GM12878 (cell line): ENCODE measurements around the gene SORCS1.

Source experiments
- BRCA1 ChIP-seq: IDR thresholded peaks from 2 replicates; pipeline ENCODE4 v1.6.1; 2011; ENCODE audit warnings: low read depth, low read length, improper control_type of control experiment
- CEBPB ChIP-seq, 2 experiments: fragments of 150-350 bp in 1 of 2; IDR thresholded peaks; 2 replicates each; pipeline ENCODE4 v1.6.1; 2012 to 2014; ENCODE audit warnings: low read depth in 2 of 2, low read length in 2 of 2, borderline replicate concordance in 1 of 2, inconsistent platforms in 1 of 2
- CREM ChIP-seq: IDR thresholded peaks from 2 replicates; pipeline ENCODE4 v1.6.1; 2014; ENCODE audit warnings: antibody characterized with exemption, low read depth
- EP300 ChIP-seq, 2 experiments: fragments of 150-350 bp in 1 of 2; IDR thresholded peaks; 2 replicates each; pipeline ENCODE4 v1.6.1; 2011 to 2012; ENCODE audit warnings: low read depth in 2 of 2, low read length in 2 of 2, borderline replicate concordance in 1 of 2, improper control_type of control experiment in 1 of 2, inconsistent platforms in 1 of 2; ENCODE audit not compliant: control insufficient read depth in 1 of 2
- HDAC2 ChIP-seq: fragments of 200-600 bp; sonication (generic); IDR thresholded peaks from 2 replicates; pipeline ENCODE4 v1.6.1; 2017
- NFYB ChIP-seq: IDR thresholded peaks from 2 replicates; pipeline ENCODE4 v1.6.1; 2011; ENCODE audit warnings: low read depth, mild to moderate bottlenecking, low read length, improper control_type of control experiment, moderate library complexity; ENCODE audit not compliant: insufficient read depth
- POLR2A ChIP-seq: IDR thresholded peaks from 2 replicates; pipeline ENCODE4 v1.6.1; 2011; ENCODE audit warnings: low read depth, mild to moderate bottlenecking, low read length
- POLR2AphosphoS2 ChIP-seq: IDR thresholded peaks from 2 replicates; pipeline ENCODE4 v1.6.1; 2011; ENCODE audit warnings: low read depth, mild to moderate bottlenecking, low read length, improper control_type of control experiment, moderate library complexity
- RBBP5 ChIP-seq: fragments of 200-600 bp; sonication (generic); conservative IDR thresholded peaks from 2 replicates; pipeline ENCODE4 v1.6.1; 2016
- TF ChIP-seq, protein P1 (sequence below), 3 experiments: IDR thresholded peaks in 2 of 3; conservative IDR thresholded peaks in 1 of 3; 2 replicates each; pipeline ENCODE4 v1.5.1; 2011; ENCODE audit warnings: low read depth in 3 of 3, low read length in 3 of 3, mild to moderate bottlenecking in 3 of 3, control low read depth in 2 of 3, moderate library complexity in 2 of 3, inconsistent platforms in 1 of 3, mixed read lengths in 1 of 3; ENCODE audit not compliant: control insufficient read depth in 2 of 3, insufficient read depth in 1 of 3; ENCODE audit errors: extremely low read depth in 1 of 3
- TF ChIP-seq, protein P2 (sequence below): IDR thresholded peaks from 2 replicates; pipeline ENCODE4 v1.6.1; 2011; ENCODE audit warnings: low read depth, low read length, improper control_type of control experiment, borderline replicate concordance
- TF ChIP-seq, protein P3 (sequence below): IDR thresholded peaks from 2 replicates; pipeline ENCODE4 v1.6.1; 2011; ENCODE audit warnings: mild to moderate bottlenecking, low read depth, low read length, moderate library complexity; ENCODE audit not compliant: insufficient replicate concordance

DNA sequence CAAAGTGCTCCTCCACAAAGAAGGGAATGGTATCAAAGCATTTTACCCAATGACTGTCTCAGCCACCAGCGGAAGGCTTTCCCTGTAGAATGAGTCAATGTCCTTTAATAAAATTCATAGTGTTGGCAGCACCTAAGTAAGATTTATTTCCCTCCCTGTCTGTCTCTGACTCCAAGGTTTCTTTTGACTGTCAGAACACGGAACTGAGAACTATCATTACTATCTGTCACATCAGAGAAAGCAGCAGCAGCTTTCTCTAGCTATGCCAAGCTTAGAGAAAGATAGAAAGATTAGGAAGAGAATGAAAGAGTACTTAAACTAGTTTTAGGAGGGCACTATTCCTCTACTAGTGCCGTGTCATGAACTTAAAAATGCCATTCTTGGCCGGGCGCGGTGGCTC lies 400.1 kb downstream of the SORCS1 start:
- TF ChIP-seq HDAC2 (no peak), CEBPB (IDR thresholded peaks at IDR 0.05; ENCODE audit: borderline replicate concordance in 1 of 2, low read depth in 2 of 2, low read length in 2 of 2) (no peak), CREM (no peak), BRCA1 (no peak), POLR2AphosphoS2 (no peak), NFYB (no peak), POLR2A (no peak), RBBP5 (no peak), EP300 (IDR thresholded peaks at IDR 0.05; ENCODE audit: borderline replicate concordance in 1 of 2, control insufficient read depth in 1 of 2, low read depth in 2 of 2, low read length in 2 of 2) (no peak)
- TF ChIP-seq, protein P1, sequence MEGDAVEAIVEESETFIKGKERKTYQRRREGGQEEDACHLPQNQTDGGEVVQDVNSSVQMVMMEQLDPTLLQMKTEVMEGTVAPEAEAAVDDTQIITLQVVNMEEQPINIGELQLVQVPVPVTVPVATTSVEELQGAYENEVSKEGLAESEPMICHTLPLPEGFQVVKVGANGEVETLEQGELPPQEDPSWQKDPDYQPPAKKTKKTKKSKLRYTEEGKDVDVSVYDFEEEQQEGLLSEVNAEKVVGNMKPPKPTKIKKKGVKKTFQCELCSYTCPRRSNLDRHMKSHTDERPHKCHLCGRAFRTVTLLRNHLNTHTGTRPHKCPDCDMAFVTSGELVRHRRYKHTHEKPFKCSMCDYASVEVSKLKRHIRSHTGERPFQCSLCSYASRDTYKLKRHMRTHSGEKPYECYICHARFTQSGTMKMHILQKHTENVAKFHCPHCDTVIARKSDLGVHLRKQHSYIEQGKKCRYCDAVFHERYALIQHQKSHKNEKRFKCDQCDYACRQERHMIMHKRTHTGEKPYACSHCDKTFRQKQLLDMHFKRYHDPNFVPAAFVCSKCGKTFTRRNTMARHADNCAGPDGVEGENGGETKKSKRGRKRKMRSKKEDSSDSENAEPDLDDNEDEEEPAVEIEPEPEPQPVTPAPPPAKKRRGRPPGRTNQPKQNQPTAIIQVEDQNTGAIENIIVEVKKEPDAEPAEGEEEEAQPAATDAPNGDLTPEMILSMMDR (IDR thresholded peaks at IDR 0.05 in 2 of 3, conservative IDR thresholded peaks at IDR 0.05 in 1 of 3; ENCODE audit: control insufficient read depth in 2 of 3, extremely low read depth in 1 of 3, insufficient read depth in 1 of 3, low read depth in 3 of 3, low read length in 3 of 3) = no peak
- TF ChIP-seq, protein P2, sequence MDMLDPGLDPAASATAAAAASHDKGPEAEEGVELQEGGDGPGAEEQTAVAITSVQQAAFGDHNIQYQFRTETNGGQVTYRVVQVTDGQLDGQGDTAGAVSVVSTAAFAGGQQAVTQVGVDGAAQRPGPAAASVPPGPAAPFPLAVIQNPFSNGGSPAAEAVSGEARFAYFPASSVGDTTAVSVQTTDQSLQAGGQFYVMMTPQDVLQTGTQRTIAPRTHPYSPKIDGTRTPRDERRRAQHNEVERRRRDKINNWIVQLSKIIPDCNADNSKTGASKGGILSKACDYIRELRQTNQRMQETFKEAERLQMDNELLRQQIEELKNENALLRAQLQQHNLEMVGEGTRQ = no peak
- TF ChIP-seq, protein P3, sequence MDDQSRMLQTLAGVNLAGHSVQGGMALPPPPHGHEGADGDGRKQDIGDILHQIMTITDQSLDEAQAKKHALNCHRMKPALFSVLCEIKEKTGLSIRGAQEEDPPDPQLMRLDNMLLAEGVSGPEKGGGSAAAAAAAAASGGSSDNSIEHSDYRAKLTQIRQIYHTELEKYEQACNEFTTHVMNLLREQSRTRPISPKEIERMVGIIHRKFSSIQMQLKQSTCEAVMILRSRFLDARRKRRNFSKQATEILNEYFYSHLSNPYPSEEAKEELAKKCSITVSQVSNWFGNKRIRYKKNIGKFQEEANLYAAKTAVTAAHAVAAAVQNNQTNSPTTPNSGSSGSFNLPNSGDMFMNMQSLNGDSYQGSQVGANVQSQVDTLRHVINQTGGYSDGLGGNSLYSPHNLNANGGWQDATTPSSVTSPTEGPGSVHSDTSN = no peak
